ENCODE results near the gene PEX12. TPM values are rescaled to one million over a fixed set of nuclear protein-coding genes. Genes with fewer than 3 reads are reported as not detected.
"Not testable (repeated sequence)": the region's sequence is repeated elsewhere in the genome, so short reads cannot be mapped to it uniquely, and the experiment has no call there.

Gene PEX12
- total RNA-seq, 1 donor from 2014 or later = 4.7 TPM

- Histone ChIP-seq H3K9me3 (ENCODE audit: control insufficient read depth in 3 of 3, low read length in 3 of 3) (no peaks in the 10 kb centered on the region), H3K27me3 (ENCODE audit: control insufficient read depth in 3 of 3, insufficient read depth in 3 of 3, low read length in 3 of 3) (no peaks in the 10 kb centered on the region), H3K4me3 (ENCODE audit: low read length in 3 of 3) (no peak overlapping the region), H3K27ac (ENCODE audit: low read depth, low read length) (no peak overlapping the region), H3K9ac (ENCODE audit: low read depth in 1 of 3, low read length in 3 of 3) (no peak overlapping the region), H3K4me1 (ENCODE audit: control insufficient read depth in 3 of 3, insufficient read depth in 3 of 3, low read length in 3 of 3) (peaks cover 8 to 17% (median 17%) of the 10 kb centered on the region in 3 donors), H3K36me3 (ENCODE audit: control insufficient read depth in 3 of 3, insufficient read depth in 3 of 3, low read length in 3 of 3) (peaks cover 0 to 4% (median 0%) of the 10 kb centered on the region in 3 donors)
These were observed 5.7 kb upstream of the PEX12 start for GRCh38 chr17:35584061-35584460.

- H3K9ac ChIP-seq (ENCODE audit: low read depth in 1 of 3, low read length in 3 of 3) = peak overlapping the region; percentile 92 to 97 (median 97)
- H3K4me1 ChIP-seq (ENCODE audit: control insufficient read depth in 3 of 3, insufficient read depth in 3 of 3, low read length in 3 of 3) = peaks cover 13 to 25% (median 15%) of the 10 kb centered on the region in 3 donors
- peak overlapping the region; percentile 93 to 96 (median 93) for H3K4me3 ChIP-seq (ENCODE audit: low read length in 3 of 3)
- no peaks in the 10 kb centered on the region for H3K27me3 ChIP-seq (ENCODE audit: control insufficient read depth in 3 of 3, insufficient read depth in 3 of 3, low read length in 3 of 3)
- peaks cover 3 to 9% (median 5%) of the 10 kb centered on the region in 3 donors for H3K36me3 ChIP-seq (ENCODE audit: control insufficient read depth in 3 of 3, insufficient read depth in 3 of 3, low read length in 3 of 3)
- peak overlapping the region; percentile 91 for H3K27ac ChIP-seq (ENCODE audit: low read depth, low read length)
- no peaks in the 10 kb centered on the region for H3K9me3 ChIP-seq (ENCODE audit: control insufficient read depth in 3 of 3, low read length in 3 of 3)
These were observed 610 bp upstream of the PEX12 start for GRCh38 chr17:35578929-35579432.

GRCh38 chr17:35577830-35578196, 558 bp downstream of the PEX12 start:
- no peaks in the 10 kb centered on the region for H3K27me3 ChIP-seq (ENCODE audit: control insufficient read depth in 3 of 3, insufficient read depth in 3 of 3, low read length in 3 of 3)
- peak overlapping the region; percentile 91 for H3K27ac ChIP-seq (ENCODE audit: low read depth, low read length)
- H3K9ac ChIP-seq (ENCODE audit: low read depth in 1 of 3, low read length in 3 of 3) = peak overlapping the region; percentile 92 to 97 (median 97)
- H3K36me3 ChIP-seq (ENCODE audit: control insufficient read depth in 3 of 3, insufficient read depth in 3 of 3, low read length in 3 of 3) = peaks cover 3 to 10% (median 9%) of the 10 kb centered on the region in 3 donors
- H3K4me3 ChIP-seq (ENCODE audit: low read length in 3 of 3) = peak overlapping the region; percentile 93 to 96 (median 93)
- H3K4me1 ChIP-seq (ENCODE audit: control insufficient read depth in 3 of 3, insufficient read depth in 3 of 3, low read length in 3 of 3) = peaks cover 13 to 25% (median 15%) of the 10 kb centered on the region in 3 donors
- no peaks in the 10 kb centered on the region for H3K9me3 ChIP-seq (ENCODE audit: control insufficient read depth in 3 of 3, low read length in 3 of 3)

- Histone ChIP-seq H3K27ac (ENCODE audit: low read depth, low read length) (no peak overlapping the region), H3K9me3 (ENCODE audit: control insufficient read depth in 3 of 3, low read length in 3 of 3) (no peaks in the 10 kb centered on the region), H3K4me1 (ENCODE audit: control insufficient read depth in 3 of 3, insufficient read depth in 3 of 3, low read length in 3 of 3) (peaks cover 13 to 25% (median 15%) of the 10 kb centered on the region in 3 donors), H3K9ac (ENCODE audit: low read depth in 1 of 3, low read length in 3 of 3) (no peak overlapping the region), H3K36me3 (ENCODE audit: control insufficient read depth in 3 of 3, insufficient read depth in 3 of 3, low read length in 3 of 3) (peaks cover 3 to 10% (median 9%) of the 10 kb centered on the region in 3 donors), H3K27me3 (ENCODE audit: control insufficient read depth in 3 of 3, insufficient read depth in 3 of 3, low read length in 3 of 3) (no peaks in the 10 kb centered on the region), H3K4me3 (ENCODE audit: low read length in 3 of 3) (no peak overlapping the region)
These were observed 2.6 kb downstream of the PEX12 start for GRCh38 chr17:35575759-35576158.

- Histone ChIP-seq H3K9me3 (ENCODE audit: control insufficient read depth in 3 of 3, low read length in 3 of 3) (no peaks in the 10 kb centered on the region), H3K36me3 (ENCODE audit: control insufficient read depth in 3 of 3, insufficient read depth in 3 of 3, low read length in 3 of 3) (peaks cover 0 to 6% (median 0%) of the 10 kb centered on the region in 3 donors), H3K9ac (ENCODE audit: low read depth in 1 of 3, low read length in 3 of 3) (peak overlapping the region in 1 of 3 donors; percentile 98), H3K4me1 (ENCODE audit: control insufficient read depth in 3 of 3, insufficient read depth in 3 of 3, low read length in 3 of 3) (peaks cover 14 to 25% (median 22%) of the 10 kb centered on the region in 3 donors), H3K27me3 (ENCODE audit: control insufficient read depth in 3 of 3, insufficient read depth in 3 of 3, low read length in 3 of 3) (no peaks in the 10 kb centered on the region), H3K27ac (ENCODE audit: low read depth, low read length) (no peak overlapping the region), H3K4me3 (ENCODE audit: low read length in 3 of 3) (peak overlapping the region in 1 of 3 donors; percentile 7)
These were observed 9.0 kb downstream of the PEX12 start for GRCh38 chr17:35569405-35569804.

- no peaks in the 10 kb centered on the region for H3K9me3 ChIP-seq (ENCODE audit: control insufficient read depth in 3 of 3, low read length in 3 of 3)
- peak overlapping the region; percentile 89 to 97 (median 92) for H3K4me3 ChIP-seq (ENCODE audit: low read length in 3 of 3)
- H3K9ac ChIP-seq (ENCODE audit: low read depth in 1 of 3, low read length in 3 of 3) = peak overlapping the region; percentile 95 to 98 (median 96)
- H3K4me1 ChIP-seq (ENCODE audit: control insufficient read depth in 3 of 3, insufficient read depth in 3 of 3, low read length in 3 of 3) = peaks cover 14 to 25% (median 22%) of the 10 kb centered on the region in 3 donors
- H3K36me3 ChIP-seq (ENCODE audit: control insufficient read depth in 3 of 3, insufficient read depth in 3 of 3, low read length in 3 of 3) = peaks cover 0 to 2% (median 0%) of the 10 kb centered on the region in 3 donors
- H3K27me3 ChIP-seq (ENCODE audit: control insufficient read depth in 3 of 3, insufficient read depth in 3 of 3, low read length in 3 of 3) = no peaks in the 10 kb centered on the region
- H3K27ac ChIP-seq (ENCODE audit: low read depth, low read length) = peak overlapping the region; percentile 93
These were observed 9.8 kb downstream of the PEX12 start for GRCh38 chr17:35568561-35568960.

- no peaks in the 10 kb centered on the region for H3K9me3 ChIP-seq (ENCODE audit: control insufficient read depth in 3 of 3, low read length in 3 of 3)
- H3K27ac ChIP-seq (ENCODE audit: low read depth, low read length) = no peak overlapping the region
- peak overlapping the region; percentile 89 to 97 (median 92) for H3K4me3 ChIP-seq (ENCODE audit: low read length in 3 of 3)
- H3K27me3 ChIP-seq (ENCODE audit: control insufficient read depth in 3 of 3, insufficient read depth in 3 of 3, low read length in 3 of 3) = no peaks in the 10 kb centered on the region
- no peaks in the 10 kb centered on the region for H3K36me3 ChIP-seq (ENCODE audit: control insufficient read depth in 3 of 3, insufficient read depth in 3 of 3, low read length in 3 of 3)
- peak overlapping the region in 1 of 3 donors; percentile 96 for H3K9ac ChIP-seq (ENCODE audit: low read depth in 1 of 3, low read length in 3 of 3)
- H3K4me1 ChIP-seq (ENCODE audit: control insufficient read depth in 3 of 3, insufficient read depth in 3 of 3, low read length in 3 of 3) = peaks cover 14 to 25% (median 22%) of the 10 kb centered on the region in 3 donors
These were observed 11.4 kb downstream of the PEX12 start for GRCh38 chr17:35566968-35567367.

- H3K36me3 ChIP-seq (ENCODE audit: control insufficient read depth in 3 of 3, insufficient read depth in 3 of 3, low read length in 3 of 3); H3K4me3 ChIP-seq (ENCODE audit: low read length in 3 of 3); H3K4me1 ChIP-seq (ENCODE audit: control insufficient read depth in 3 of 3, insufficient read depth in 3 of 3, low read length in 3 of 3); H3K27ac ChIP-seq (ENCODE audit: low read depth, low read length); H3K9ac ChIP-seq (ENCODE audit: low read depth in 1 of 3, low read length in 3 of 3); H3K27me3 ChIP-seq (ENCODE audit: control insufficient read depth in 3 of 3, insufficient read depth in 3 of 3, low read length in 3 of 3); H3K9me3 ChIP-seq (ENCODE audit: control insufficient read depth in 3 of 3, low read length in 3 of 3): not testable (repeated sequence)
These were observed 15.2 kb downstream of the PEX12 start for GRCh38 chr17:35563181-35563580.

GRCh38 chr17:35560703-35561102, 17.7 kb downstream of the PEX12 start, which contains the start of gene SLFN14:
Gene SLFN14, minus strand, starts transcription at chr17:35560819. Its CDS starts 2,757 bp downstream, at chr17:35558062.
- Histone ChIP-seq H3K27me3 (ENCODE audit: control insufficient read depth in 3 of 3, insufficient read depth in 3 of 3, low read length in 3 of 3) (peaks cover under 1 to 9% (median under 1%) of the 10 kb centered on the region in 3 donors), H3K9ac (ENCODE audit: low read depth in 1 of 3, low read length in 3 of 3) (no peak within 1 kb of the TSS), H3K27ac (ENCODE audit: low read depth, low read length) (no peak within 1 kb of the TSS)

GRCh38 chr17:35559495-35560210, 18.7 kb downstream of the PEX12 start:
- Histone ChIP-seq H3K9ac (ENCODE audit: low read depth in 1 of 3, low read length in 3 of 3) (no peak overlapping the region), H3K27ac (ENCODE audit: low read depth, low read length) (no peak overlapping the region), H3K27me3 (ENCODE audit: control insufficient read depth in 3 of 3, insufficient read depth in 3 of 3, low read length in 3 of 3) (peaks cover 2 to 9% (median 3%) of the 10 kb centered on the region in 3 donors), H3K4me3 (ENCODE audit: low read length in 3 of 3) (no peak overlapping the region), H3K9me3 (ENCODE audit: control insufficient read depth in 3 of 3, low read length in 3 of 3) (no peaks in the 10 kb centered on the region), H3K4me1 (ENCODE audit: control insufficient read depth in 3 of 3, insufficient read depth in 3 of 3, low read length in 3 of 3) (no peaks in the 10 kb centered on the region), H3K36me3 (ENCODE audit: control insufficient read depth in 3 of 3, insufficient read depth in 3 of 3, low read length in 3 of 3) (no peaks in the 10 kb centered on the region)

More at GRCh38 chr17:35560703-35561102, 17.7 kb downstream of the PEX12 start, which contains the start of gene SLFN14:
- Histone ChIP-seq H3K4me3 (ENCODE audit: low read length in 3 of 3) (no peak within 1 kb of the TSS), H3K9me3 (ENCODE audit: control insufficient read depth in 3 of 3, low read length in 3 of 3) (no peaks in the 10 kb centered on the region), H3K4me1 (ENCODE audit: control insufficient read depth in 3 of 3, insufficient read depth in 3 of 3, low read length in 3 of 3) (no peaks in the 10 kb centered on the region), H3K36me3 (ENCODE audit: control insufficient read depth in 3 of 3, insufficient read depth in 3 of 3, low read length in 3 of 3) (no peaks in the 10 kb centered on the region)
